NCI-H748 (cell line): Measurements from ENCODE around the gene BCL6B.
A peak's percentile ranks its signal among the peaks of the same experiment; 100 is the strongest.

Source experiments
- DNase-seq: peaks from one replicate; lab custom pipeline; 2025; ENCODE audit not compliant: unreplicated experiment; lab: John Stamatoyannopoulos, UW

Gene BCL6B

DNA sequence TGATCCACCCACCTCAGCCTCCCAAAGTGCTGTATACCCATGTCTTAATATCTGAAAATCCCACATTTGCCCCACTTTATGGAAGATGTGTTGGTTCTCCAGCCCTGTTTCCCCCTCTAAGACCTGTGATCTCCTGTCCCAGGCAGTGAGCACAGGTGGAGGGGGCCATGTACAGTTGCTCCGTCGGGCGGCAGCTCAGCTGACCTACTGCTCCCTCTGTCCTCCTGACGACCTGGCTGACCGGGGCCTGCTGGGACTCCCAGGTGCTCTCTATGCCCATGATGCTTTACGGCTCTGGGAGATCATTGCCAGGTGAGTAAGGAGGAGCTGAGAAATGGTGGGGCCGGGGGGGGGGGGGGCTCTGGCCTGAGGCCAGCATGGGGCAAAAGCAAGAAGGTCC lies 17.1 kb upstream of the BCL6B start:
- no peak for DNase-seq

DNA sequence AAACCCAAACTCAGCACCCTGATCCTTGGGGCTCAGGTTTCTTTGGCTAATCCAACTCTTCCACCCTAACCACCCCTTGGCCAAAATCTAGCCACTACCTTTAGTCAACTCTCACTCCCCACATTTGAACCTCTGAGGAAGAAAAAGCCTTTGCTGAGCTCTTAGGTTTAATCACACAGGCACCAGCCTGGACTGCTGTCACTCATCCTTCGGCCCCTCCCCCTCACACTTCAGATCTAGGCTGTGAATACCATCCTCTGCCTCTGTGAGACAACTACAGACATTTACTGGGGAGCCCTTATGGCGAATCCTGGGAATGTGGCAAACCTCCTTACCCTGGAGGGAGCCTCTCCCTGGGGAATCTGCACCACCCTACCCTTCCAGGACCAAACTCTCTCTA lies 15.7 kb upstream of the BCL6B start:
- DNase-seq: no peak

- DNase-seq: no peak
Observed at GRCh38 chr17:7010523-7010922, 12.3 kb upstream of the BCL6B start.

DNA sequence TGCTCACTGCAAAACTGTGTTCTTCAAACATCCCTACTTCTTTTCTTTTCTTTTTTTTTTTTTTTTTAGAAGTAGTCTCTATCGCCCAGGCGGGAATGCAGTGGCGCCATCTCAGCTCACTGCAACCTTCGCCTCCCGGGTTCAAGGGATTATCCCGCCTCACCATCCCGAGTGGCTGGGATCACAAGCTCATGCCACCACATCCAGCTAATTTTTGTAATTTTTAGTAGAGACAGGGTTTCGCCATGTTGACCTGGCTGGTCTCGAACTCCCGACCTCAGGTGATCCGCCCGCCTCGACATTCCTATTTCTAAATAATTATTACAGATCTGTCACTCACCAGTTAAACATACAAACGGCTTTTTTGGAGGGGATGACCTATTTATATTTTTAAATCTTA lies 11.4 kb upstream of the BCL6B start:
- no peak for DNase-seq

- no peak for DNase-seq
Observed at GRCh38 chr17:7011942-7012254, 11.0 kb upstream of the BCL6B start.

DNA sequence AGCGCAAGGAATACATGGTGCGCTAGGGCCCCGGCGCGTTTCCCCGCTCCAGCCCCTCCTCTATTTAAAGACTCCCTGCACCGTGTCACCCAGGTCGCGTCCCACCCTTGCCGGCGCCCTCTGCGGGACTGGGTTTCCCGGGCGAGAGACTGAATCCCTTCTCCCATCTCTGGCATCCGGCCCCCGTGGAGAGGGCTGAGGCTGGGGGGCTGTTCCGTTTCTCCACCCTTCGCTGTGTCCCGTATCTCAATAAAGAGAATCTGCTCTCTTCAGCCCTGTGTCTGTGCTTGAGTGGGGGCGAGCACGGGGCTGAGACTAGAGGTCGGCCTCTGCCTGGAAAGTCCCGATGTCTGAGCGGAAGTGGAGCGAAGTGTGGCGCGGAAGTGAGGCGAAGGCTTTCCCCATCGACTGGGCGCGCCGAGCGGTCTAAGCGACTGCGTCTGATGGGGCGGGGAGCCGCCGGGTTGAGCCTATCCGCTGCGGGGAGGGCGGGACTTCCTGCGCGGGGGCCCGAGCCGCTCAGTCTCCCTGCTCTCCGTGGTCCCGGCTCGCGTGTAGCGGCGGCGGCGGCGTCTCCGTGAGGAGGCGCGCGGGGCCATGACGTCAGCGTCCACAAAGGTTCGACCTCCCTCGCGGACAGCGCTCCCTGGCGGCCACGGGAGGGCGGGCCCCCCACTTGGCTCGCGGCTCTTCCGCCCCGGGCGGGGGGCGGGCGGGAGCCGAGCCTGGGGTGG lies 8.4 kb upstream of the BCL6B start:
- DNase-seq: peak; percentile 99

DNA sequence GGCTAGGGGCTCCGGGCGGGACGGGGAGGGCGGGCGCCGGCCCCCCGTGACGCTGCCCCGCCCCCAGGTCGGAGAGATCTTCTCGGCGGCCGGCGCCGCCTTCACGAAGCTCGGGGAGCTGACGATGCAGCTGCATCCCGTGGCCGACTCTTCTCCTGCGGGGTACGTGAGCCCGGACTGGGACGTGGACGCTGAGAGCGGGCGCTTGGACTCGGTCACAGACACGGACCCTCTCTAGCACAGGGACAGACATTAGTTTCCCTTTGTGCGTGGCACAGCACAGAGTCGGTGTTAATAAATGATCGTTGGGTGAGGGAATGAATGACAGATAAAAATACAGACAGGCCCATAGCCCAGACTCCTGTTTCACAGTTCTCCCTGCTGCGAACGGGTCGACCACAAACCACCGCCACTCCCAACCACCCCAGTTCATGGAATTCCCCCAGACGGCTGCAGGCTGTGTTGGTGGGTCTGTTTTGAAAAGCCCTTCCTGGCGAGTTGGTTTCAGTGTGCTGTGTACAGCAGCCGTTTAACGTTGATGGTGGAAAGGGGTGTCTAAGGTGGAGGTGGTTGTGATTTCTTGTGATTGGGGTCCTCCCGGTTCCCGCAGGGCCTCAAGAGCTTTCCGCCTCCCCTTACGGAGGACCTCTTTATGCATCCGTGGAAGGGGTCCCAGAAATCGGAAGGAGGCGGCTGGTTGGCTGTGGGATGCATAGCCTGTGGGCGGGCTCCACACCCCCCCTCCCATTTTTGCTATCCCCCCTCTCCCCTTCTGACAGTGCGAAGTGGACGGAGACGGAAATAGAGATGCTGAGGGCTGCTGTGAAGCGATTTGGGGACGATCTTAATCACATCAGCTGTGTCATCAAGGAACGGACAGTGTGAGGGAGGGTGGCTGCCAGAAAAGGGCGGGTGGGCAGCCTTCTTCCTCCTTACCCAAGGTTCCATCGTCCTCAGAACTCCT lies 7.6 kb upstream of the BCL6B start:
- peak; percentile 67 for DNase-seq

DNA sequence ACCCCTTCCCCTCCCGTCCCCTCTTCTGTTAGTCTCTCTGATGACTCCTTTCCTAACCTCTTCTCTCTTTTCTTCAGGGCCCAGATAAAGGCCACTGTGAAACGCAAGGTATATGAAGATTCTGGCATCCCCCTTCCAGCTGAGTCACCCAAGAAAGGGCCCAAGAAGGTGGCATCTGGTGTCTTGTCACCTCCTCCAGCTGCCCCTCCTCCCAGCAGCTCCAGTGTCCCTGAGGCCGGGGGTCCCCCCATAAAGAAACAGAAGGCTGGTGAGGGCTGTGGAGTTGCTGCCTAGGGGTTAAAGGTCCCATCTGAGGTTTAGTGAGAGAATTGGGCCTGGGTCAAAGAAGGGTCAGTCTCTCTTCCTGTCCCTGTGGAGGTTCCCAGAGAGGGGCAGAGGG lies 6.4 kb upstream of the BCL6B start:
- no peak for DNase-seq

DNA sequence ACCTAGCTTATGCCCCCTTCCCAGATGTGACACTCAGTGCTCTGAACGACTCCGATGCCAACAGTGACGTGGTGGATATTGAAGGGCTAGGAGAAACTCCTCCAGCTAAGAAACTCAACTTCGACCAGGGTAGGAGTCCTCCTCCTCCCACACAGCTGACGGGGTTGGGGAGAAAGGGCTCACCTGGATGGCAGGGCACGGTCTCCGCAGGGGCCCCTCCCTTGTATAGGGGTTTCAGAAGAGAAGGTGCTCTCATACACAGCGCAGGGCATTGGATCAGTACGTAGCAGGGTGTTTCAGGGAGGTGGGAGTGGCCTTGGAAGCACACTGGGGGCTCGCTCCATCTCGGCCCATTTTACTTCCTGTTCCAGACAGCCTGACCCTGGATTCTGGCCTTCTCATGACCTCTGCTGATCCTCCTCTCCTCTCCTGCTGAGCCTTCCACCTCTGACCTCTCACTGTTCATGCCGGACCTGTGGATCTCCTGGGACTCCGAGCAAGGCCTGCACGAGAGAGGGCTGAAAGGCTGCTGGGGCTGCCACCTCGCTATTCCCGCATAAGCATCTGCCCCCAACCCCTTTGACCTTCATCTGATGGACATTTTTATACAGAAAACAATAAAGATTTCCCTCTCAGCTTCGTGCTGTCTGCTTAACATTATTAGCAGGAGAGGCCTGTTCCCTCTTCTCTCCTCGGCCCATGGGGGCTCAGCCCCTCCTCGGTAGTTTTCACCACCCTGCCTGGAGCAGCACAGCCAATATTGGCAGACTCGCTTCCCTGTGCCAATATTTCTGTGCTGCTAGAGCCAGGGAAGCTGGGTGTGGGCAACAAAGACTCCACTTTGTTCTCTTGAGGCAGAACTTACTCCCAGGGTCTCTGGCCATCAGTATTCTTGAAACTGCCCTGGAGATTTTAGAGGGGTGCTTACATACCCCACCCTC lies 5.7 kb upstream of the BCL6B start:
- no peak for DNase-seq

- no peak for DNase-seq
Observed at GRCh38 chr17:7017827-7018200, 5.0 kb upstream of the BCL6B start.

GRCh38 chr17:7018331-7018964 lies 4.4 kb upstream of the BCL6B start:
- DNase-seq: no peak

DNA sequence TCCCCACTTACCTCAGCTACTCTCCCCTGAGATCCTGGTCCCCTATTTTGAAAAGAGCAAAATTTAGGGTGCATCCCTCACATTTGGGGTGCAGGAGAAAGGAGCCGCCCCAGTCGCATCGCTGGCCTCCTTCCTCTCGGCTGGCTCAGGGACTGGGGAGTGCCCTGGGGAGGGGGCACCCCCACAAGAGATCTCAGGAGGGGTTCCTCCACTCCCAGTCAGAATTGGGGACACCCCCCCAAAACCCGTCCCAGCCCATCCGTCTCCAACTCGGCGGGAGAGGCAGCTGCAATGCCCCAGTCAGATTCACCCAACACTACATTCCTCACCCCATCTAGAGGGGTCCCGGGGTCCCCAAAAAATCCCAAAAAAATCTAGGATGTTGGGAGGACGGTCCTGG lies 3.5 kb upstream of the BCL6B start:
- DNase-seq: no peak

GRCh38 chr17:7019839-7020519 lies 2.9 kb upstream of the BCL6B start:
- DNase-seq: peak; percentile 71

GRCh38 chr17:7020894-7021664 lies 1.8 kb upstream of the BCL6B start:
- DNase-seq: no peak

DNA sequence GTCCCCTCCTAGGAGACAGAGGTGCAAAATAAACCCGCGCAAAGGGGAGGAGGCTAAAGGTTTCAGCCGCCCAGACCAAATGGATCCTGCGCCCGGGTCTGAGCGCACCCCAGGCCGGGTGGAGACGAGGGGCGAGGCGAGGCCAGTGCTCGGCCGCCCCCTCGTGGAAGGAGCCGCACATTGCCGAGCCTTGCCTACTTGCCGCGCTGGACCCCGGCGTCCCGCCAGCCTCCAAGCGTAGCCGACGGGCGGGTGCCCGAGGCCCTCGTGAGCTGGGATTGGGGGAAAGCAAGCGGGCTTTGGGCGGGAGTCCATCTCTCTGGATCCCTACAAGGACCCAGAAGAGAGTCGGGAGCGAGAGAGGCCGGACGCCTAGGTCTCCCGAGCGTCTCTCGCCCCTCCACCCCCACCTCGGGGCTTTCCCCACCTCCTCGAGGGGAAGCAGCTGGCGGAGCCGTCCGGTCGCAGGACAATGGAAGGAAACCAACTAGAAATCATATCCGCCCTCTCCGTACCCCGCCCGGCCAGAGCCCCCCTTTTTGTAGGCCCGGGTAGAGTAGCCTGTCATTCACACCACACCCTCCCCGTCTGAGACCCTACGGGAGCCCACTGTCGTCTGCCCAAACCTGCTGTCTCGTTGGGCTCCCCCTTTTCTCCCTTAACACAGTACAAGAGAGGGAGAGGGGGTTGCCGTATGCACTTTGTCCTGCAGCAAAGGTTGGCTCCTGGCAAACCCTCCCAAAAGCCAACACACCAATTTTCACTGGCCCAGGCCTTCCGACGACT lies 664 bp upstream of the BCL6B start:
- peak; percentile 84 for DNase-seq

- no peak for DNase-seq
Observed at GRCh38 chr17:7023576-7024401, 939 bp downstream of the BCL6B start.

- DNase-seq: no peak
Observed at GRCh38 chr17:7024402-7024785, 1.5 kb downstream of the BCL6B start.

DNA sequence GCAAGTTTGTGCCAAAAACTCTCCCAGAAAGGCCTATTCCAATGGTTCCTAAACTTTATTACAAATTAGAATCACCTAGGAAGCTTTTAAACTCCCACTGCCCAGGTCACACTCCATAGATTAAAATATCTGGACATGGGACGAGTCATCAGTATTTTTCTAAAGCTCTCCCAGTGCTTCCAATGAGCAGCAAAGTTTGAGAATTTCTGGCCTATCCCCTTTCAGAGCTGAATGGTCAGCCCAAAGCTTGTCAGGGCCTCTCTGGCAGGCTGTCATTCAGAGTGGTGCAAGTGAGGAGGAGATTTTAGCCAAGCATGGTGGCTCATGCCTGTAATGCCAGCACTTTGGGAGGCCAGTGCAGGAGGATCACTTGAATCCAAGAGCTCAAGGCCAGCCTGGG lies 2.4 kb downstream of the BCL6B start:
- DNase-seq: no peak
